ENCODE data around the gene RRBP1.

The RRBP1 gene

GRCh38 chr20:17640146-17640874, 41.7 kb downstream of the RRBP1 start:
- H3K4me2 ChIP-seq (ENCODE audit: low read length), result no peak overlapping the region
- H3K9me2 ChIP-seq (ENCODE audit: low read depth, low read length), result no peaks in the 10 kb centered on the region
- H3K36me3 ChIP-seq (ENCODE audit: insufficient read depth, low read length), result peaks cover 13% of the 10 kb centered on the region; the same call in 1 of the 2 replicates
- peaks cover 22% of the 10 kb centered on the region for H3K4me1 ChIP-seq (ENCODE audit: insufficient read depth, low read length, severe bottlenecking)
- no peaks in the 10 kb centered on the region for H3K9me3 ChIP-seq (ENCODE audit: low read length)
- H3F3A ChIP-seq (ENCODE audit: insufficient read depth, low read length), result no peaks in the 10 kb centered on the region
- H2AFZ ChIP-seq (ENCODE audit: low read length), result no peak overlapping the region
- H3K9ac ChIP-seq (ENCODE audit: low read length), result no peak overlapping the region
- H3K4me3 ChIP-seq (ENCODE audit: low read depth, low read length, poor library complexity, severe bottlenecking), result no peak overlapping the region
- H4K20me1 ChIP-seq (ENCODE audit: insufficient read depth, low read length), result no peaks in the 10 kb centered on the region
- no peaks in the 10 kb centered on the region for H3K79me2 ChIP-seq (ENCODE audit: insufficient read depth, low read length)
- TF ChIP-seq CTCF (IDR thresholded peaks at IDR 0.05; ENCODE audit: low read length) (no peak), EZH2 (IDR thresholded peaks at IDR 0.05; ENCODE audit: borderline replicate concordance, low read length) (no peak)
- no peaks in the 10 kb centered on the region for H3K27me3 ChIP-seq (ENCODE audit: insufficient read depth, low read length)
- no peak overlapping the region for H3K27ac ChIP-seq (ENCODE audit: low read depth, low read length, poor library complexity, severe bottlenecking)

- no peaks in the 10 kb centered on the region for H3K9me3 ChIP-seq (ENCODE audit: low read length)
- H3K36me3 ChIP-seq (ENCODE audit: insufficient read depth, low read length), result peaks cover 16% of the 10 kb centered on the region; the same call in 1 of the 2 replicates
- H3K9me2 ChIP-seq (ENCODE audit: low read depth, low read length), result no peaks in the 10 kb centered on the region
- H4K20me1 ChIP-seq (ENCODE audit: insufficient read depth, low read length), result no peaks in the 10 kb centered on the region
- H3K27me3 ChIP-seq (ENCODE audit: insufficient read depth, low read length), result no peaks in the 10 kb centered on the region
- H3K79me2 ChIP-seq (ENCODE audit: insufficient read depth, low read length), result no peaks in the 10 kb centered on the region
- H3K27ac ChIP-seq (ENCODE audit: low read depth, low read length, poor library complexity, severe bottlenecking), result no peak overlapping the region
- no peak overlapping the region for H3K9ac ChIP-seq (ENCODE audit: low read length)
- H3F3A ChIP-seq (ENCODE audit: insufficient read depth, low read length), result no peaks in the 10 kb centered on the region
- H2AFZ ChIP-seq (ENCODE audit: low read length), result no peak overlapping the region
- TF ChIP-seq EZH2 (IDR thresholded peaks at IDR 0.05; ENCODE audit: borderline replicate concordance, low read length) (no peak), CTCF (IDR thresholded peaks at IDR 0.05; ENCODE audit: low read length) (no peak)
- peaks cover 8% of the 10 kb centered on the region for H3K4me1 ChIP-seq (ENCODE audit: insufficient read depth, low read length, severe bottlenecking)
- no peak overlapping the region for H3K4me2 ChIP-seq (ENCODE audit: low read length)
- no peak overlapping the region for H3K4me3 ChIP-seq (ENCODE audit: low read depth, low read length, poor library complexity, severe bottlenecking)
Observed at GRCh38 chr20:17638835-17639407, 43.1 kb downstream of the RRBP1 start.

GRCh38 chr20:17637985-17638640, 43.9 kb downstream of the RRBP1 start:
- H3K27me3 ChIP-seq (ENCODE audit: insufficient read depth, low read length), result no peaks in the 10 kb centered on the region
- peaks cover 20% of the 10 kb centered on the region; the same call in 1 of the 2 replicates for H3K36me3 ChIP-seq (ENCODE audit: insufficient read depth, low read length)
- no peaks in the 10 kb centered on the region for H3K9me3 ChIP-seq (ENCODE audit: low read length)
- H3K4me2 ChIP-seq (ENCODE audit: low read length), result no peak overlapping the region
- no peak overlapping the region for H3K27ac ChIP-seq (ENCODE audit: low read depth, low read length, poor library complexity, severe bottlenecking)
- no peaks in the 10 kb centered on the region for H3K9me2 ChIP-seq (ENCODE audit: low read depth, low read length)
- TF ChIP-seq EZH2 (IDR thresholded peaks at IDR 0.05; ENCODE audit: borderline replicate concordance, low read length) (no peak), CTCF (IDR thresholded peaks at IDR 0.05; ENCODE audit: low read length) (no peak)
- no peaks in the 10 kb centered on the region for H3F3A ChIP-seq (ENCODE audit: insufficient read depth, low read length)
- H3K9ac ChIP-seq (ENCODE audit: low read length), result no peak overlapping the region
- H3K79me2 ChIP-seq (ENCODE audit: insufficient read depth, low read length), result no peaks in the 10 kb centered on the region
- peaks cover under 1% of the 10 kb centered on the region for H3K4me1 ChIP-seq (ENCODE audit: insufficient read depth, low read length, severe bottlenecking)
- no peak overlapping the region for H2AFZ ChIP-seq (ENCODE audit: low read length)
- no peak overlapping the region for H3K4me3 ChIP-seq (ENCODE audit: low read depth, low read length, poor library complexity, severe bottlenecking)
- H4K20me1 ChIP-seq (ENCODE audit: insufficient read depth, low read length), result no peaks in the 10 kb centered on the region

All from OCI-LY1 (cell line).